GM18505 (cell line): ENCODE results near the gene LAMA4.
"Not testable (repeated sequence)": the region's sequence is repeated elsewhere in the genome, so short reads cannot be mapped to it uniquely, and the experiment has no call there.

ENCODE experiments used
- ATAC-seq: cut with Tn5 transposase; IDR thresholded peaks from one replicate; pipeline ENCODE4 v1.9.1; 2021; ENCODE audit not compliant: unreplicated experiment
- POLR2A ChIP-seq: IDR thresholded peaks from 4 replicates; pipeline ENCODE4 v1.6.1; 2011; ENCODE audit warnings: borderline replicate concordance; ENCODE audit not compliant: insufficient read depth, insufficient read length; ENCODE audit errors: extremely low read depth

The LAMA4 gene

DNA sequence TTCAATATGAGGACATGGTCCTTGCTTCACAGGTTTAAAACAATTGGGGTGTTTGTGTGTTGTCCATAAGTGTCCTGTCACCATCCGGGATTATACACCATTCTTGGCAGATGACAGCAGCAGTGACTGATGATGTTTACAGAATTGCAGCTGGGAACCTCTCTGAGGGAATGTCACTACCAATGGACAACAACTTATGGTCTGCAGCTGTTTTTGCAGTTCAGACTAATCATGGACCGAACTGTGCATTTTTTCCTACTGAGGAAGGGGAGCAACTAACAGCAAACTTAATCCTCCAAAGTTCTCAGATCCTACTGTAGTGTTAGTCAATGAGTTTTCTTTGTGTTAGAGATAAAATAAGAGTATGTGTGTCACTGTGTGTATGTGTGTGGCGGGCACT lies 140.9 kb downstream of the LAMA4 start:
- no peak for ATAC-seq
- no peak for TF ChIP-seq POLR2A

DNA sequence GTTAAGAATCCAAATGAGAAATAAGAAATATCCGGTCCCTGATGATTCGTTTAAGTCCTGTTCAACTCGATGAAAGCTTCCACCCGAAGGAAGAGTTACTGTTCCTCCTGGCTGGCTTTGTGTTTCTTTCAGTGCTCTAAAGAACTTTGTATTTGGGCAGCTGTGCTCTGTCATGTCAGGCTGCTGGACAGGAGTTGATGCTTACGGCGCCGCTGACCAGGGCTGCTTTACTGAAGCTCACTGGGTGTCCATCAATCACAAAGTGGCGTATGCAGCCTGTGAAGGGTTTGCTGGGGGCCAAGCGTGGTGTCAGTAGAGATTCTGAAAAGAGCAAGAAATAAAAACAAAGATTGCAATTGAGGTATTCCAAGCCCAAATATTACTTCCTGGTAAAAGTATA lies 145.1 kb downstream of the LAMA4 start:
- no peak for TF ChIP-seq POLR2A
- ATAC-seq, result no peak

DNA sequence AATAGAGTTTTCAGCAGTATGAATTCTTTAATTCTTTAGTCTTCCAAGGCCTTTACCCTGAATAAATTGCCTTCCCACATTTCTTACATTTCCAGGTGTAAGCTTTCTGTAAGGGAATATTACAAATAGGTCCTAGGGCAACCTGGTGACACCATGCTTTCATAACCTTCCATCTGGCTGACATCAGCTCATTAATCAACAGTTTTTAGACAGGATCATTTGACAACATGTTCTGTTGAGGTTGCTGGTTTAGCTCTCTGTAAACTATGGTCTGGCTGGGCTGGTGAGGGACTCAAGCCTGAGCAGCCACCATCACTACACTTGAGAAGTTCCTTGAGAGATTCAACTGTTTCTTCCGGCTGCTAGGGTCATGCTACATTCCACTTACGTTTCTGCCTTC lies 147.8 kb downstream of the LAMA4 start:
- ATAC-seq, result no peak
- TF ChIP-seq POLR2A, result no peak

DNA sequence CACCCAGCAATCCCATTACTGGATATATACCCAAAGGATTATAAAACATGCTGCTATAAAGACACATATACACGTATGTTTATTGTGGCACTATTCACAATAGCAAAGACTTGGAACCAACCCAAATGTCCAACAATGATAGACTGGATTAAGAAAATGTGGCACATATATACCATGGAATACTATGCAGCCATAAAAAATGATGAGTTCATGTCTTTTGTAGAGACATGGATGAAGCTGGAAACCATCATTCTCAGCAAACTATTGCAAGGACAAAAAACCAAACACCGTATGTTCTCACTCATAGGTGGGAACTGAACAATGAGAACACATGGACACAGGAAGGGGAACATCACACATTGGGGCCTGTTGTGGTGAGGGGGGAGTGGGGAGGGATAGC lies 148.3 kb downstream of the LAMA4 start:
- not testable (repeated sequence) for ATAC-seq

DNA sequence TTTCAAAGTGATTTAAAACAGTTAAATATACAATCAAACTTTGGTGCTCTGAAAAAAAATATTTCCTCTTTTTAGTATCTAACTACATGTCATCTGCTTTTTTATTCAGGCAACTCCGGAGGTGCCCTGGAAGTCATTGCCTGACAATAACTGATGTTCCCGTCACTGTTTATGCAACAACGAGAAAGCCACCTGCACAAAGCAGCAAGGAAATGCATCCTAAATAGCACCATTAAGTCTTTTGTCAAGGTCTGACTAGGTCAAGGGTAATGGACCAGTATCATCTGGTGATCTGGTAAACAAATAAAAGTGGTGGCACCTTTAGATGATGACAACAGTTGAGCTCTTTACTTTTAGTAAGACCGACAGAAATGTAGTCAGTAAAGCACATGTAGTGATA lies 153.8 kb downstream of the LAMA4 start:
- TF ChIP-seq POLR2A, result no peak
- ATAC-seq, result no peak

DNA sequence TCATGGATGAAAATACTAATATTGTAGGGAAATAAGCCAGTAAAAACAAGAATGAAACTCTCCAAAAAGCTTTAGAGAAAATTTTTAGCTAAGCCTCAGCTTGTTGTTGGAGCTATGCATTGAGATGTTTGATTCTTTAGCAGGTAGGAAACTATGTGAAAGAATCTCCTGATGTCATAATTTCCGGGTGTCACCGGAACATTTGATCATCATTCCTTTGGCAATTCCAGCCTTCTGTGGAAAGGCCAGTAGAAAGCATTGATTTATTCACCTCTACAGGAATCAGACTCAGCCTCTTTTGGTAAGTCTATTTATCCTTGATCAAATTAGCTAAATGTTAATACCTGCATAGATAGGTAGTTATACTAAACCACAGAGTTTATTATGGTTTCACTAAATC lies 157.5 kb downstream of the LAMA4 start:
- ATAC-seq, result no peak
- TF ChIP-seq POLR2A, result no peak

DNA sequence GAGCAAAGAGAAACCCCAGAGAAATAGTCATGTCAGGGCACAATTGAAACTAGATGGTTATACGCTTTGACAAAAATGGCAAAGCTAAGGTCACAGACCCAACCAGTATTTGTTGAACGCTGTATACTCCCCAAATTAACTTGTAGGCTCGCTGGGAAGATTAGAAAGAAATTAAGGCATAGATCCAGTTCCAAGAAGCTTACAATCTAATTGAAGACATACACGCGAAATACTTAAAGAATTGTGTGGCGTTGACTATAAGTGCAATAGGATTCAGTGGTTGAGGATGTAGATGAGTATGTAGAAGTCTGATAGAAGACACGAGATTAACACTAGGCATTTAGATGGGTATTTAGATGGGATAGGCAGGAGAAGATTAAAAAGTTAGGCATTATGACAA lies 166.5 kb downstream of the LAMA4 start:
- ATAC-seq, result peak; percentile 1
- no peak for TF ChIP-seq POLR2A

DNA sequence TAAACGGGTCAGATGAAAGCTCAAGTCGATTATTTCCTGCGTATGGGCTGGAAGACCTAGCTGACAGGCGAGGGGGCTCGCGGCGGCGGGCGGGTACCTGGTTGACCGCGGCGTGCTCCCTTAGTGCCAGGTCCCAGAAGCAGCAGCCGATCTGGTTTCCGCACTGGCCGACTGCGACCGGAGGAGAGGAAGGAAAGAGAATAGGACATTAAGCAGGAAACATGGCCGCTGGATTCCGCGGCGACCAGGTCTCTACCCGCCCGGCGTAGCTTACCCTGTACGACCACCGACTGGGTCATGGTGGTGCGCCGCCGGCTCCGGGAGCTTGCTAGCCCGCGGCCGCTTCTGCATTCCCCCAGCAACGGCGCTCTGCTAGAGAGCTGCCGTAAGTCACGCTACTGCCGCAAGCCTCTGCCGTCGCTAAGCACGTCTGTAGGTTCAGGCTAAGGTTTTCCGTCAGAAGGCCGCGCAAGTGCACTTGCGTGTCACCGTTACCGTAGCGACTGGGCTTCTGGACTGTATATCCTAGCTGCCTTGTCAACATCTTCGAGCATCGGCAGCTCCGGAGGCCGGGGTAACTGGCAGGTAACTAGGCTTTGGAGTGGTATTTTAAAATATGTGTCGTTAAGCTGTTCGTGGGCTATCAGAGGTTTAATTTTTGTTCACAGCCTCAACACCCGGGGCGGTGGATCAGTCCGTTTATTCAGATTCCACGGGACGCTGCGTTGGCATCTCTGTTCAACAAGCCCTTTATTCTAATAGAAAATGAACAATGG lies 167.0 kb downstream of the LAMA4 start, which contains the start of the genes FAM229B and TUBE1:
FAM229B (plus strand) TSS at position 456 of the 776 bp plus-strand sequence. CDS start 11,693 bp downstream, outside the sequence.
TUBE1 (minus strand) TSS at position 347 of the 776 bp plus-strand sequence; CDS start at position 299, 48 bp downstream.
- peak; percentile 88 for TF ChIP-seq POLR2A
- ATAC-seq, result peak; percentile 98

DNA sequence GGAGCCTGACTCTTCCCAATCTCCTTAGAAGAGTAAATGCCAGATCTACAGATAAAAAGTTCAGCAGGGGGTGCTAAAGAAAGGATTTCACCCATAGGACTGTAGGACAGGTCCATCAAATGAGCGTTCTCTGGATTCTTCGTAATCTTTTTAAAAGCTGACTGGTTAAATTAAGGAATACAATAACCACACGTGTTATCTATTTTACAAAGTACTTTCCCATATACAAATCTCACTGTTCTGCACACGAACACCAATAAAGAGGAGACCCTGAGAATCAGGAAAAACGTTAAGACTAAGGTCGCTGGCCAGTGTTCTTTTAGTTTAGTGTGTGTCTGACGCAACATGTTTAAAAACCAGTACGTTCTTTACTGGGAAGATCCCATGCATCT lies 167.6 kb downstream of the LAMA4 start:
- TF ChIP-seq POLR2A, result no peak
- peak; percentile 23 for ATAC-seq

DNA sequence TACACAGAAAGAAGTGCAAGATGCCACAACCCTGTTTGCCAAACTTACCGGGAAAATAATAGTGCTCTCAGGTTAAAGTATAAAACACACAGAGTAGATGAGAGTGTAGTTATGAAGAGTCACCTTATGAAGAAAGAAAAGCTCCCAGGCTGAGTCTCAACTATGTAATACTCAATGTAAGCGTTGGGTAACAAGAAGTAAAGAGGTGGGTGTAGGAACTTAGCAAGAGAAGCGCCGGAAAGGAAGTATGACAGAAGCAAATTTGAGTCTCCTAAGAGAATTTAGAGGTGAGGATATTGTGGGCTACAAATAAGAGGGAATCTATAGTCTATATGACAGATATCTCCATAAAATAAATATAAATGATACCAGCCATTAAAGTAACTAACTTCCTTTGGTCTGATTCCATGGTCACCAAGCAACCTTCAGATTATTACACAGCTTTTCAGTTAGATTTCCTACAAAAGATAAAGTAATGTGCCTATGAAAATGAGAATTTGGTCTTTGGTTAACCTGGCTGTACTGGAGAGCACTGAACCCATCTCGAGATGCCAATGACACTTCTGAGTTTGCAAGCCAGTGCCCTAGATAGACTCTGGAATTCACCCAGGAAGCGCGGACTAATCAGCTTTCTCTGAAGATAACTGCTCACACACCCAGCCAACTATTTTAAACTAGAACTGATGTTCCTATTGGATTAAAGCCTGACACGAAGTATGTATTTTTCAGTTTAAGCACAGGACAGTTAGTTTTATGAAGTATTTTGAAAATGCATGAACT lies 168.9 kb downstream of the LAMA4 start:
- ATAC-seq, result no peak
- TF ChIP-seq POLR2A, result no peak

DNA sequence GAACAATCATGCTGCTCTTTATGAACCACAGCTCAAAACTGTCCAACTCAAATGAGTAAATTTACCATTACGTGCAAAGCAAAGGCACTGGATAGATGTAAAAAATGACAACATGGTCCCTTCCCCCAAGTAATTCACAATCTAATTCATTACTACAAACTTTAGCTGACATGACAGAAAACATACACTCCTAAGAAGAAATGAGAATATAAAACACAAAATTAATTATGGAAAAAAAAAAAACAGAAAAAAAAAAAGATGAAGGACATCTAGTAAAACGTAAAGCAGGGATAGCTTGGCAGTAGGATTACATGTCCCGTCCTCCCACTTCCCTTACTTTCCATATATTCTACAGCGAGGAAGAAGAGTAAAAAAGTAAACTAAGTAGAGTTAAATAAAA lies 172.8 kb downstream of the LAMA4 start:
- no peak for TF ChIP-seq POLR2A
- ATAC-seq, result no peak

DNA sequence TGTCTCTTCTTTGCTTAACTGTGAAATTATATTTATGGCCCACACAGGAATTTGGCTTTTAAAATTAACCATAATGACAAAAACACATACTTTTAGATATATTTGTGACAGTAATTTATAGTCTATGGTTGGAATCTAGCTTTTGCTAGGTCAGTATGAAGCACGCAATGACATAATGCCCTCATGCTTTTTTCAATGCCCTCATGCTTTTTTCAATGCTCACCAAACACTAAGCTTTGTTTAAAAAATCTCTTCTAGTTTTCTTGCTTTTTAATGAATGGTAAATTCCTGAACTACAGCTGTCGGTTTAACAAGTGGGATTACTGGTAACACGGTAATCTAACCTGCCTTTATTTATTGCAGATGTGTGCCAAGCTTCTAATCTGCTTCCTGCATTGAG lies 187.8 kb downstream of the LAMA4 start:
- TF ChIP-seq POLR2A, result no peak
- no peak for ATAC-seq

DNA sequence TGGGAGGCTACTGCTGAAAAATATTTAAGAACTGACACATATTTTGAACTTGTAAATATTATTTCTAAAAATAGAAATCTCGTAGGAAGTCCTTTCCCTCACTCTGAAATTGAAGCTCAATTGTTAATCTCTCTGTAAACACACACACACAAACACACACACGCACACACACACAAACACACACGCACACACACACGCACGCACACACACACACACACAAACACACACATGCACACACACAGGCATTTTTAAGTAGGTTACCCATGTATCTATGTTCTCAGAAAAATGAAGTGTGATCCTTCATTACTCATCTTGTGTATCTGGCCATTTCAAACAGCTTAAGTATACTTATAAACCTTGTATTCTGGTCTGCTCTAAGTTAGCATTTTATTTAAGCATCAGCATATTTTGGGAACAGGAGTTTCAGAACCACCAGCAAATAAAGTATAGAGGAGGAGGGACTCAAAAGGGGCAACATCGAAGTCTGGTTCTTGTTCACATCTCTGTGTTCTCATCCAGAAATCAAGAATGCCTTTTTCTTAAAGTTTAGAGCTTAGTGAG lies 188.9 kb downstream of the LAMA4 start:
- no peak for ATAC-seq
- no peak for TF ChIP-seq POLR2A

DNA sequence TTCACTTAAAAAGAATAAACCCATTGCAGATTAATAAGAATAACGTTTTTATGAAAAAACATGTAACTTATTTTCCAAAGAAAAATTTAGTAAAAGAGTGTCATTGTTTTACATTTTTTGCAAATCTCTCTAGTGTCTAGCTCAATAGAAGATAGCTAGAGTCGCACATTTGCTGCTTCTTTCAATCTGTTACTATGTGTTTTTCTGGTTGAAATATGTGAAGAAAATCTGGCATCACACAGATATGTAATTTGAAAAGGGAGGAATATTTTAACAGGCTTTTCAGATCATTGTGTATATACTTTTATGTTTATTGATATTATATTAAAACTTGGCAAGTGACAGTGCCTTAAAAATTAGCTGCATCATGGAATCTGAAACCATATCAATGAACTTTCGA lies 191.4 kb downstream of the LAMA4 start:
- no peak for TF ChIP-seq POLR2A
- no peak for ATAC-seq

DNA sequence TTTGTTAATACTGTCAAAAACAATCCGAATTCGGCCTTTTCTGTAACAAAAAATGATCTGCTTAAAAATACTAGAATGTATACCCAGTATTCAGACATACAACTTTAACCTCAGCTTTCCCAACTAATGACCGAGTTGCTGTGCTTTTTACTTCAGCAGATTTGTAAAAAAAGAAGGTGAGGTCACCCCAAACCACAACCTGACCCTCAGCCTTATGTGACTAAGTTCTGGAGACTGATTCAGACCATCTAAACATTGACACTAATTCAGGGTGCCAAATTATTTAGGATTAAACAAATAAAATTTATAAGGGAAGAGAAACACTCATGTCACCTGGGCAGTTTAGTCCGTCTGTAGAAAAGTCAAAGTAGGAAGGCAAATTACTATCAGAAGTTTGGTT lies 192.8 kb downstream of the LAMA4 start:
- no peak for TF ChIP-seq POLR2A
- ATAC-seq, result no peak
